Measurements from ENCODE around the gene SPARCL1.

GRCh38 chr4:87566276-87566675, 37.1 kb upstream of the SPARCL1 start:
- TF ChIP-seq CTCF (IDR thresholded peaks at IDR 0.05) (no peak), EP300 (IDR thresholded peaks at IDR 0.05) (no peak), POLR2A (IDR thresholded peaks at IDR 0.05; ENCODE audit: low read length) (no peak), USF2 (IDR thresholded peaks at IDR 0.05) (no peak)

Data from A549 (cell line).